HEK293 (cell line): ENCODE measurements around the gene BACH1.

Experiments used
- CTCF ChIA-PET: fragments of 350-600 bp; formaldehyde crosslinking; extraction: SDS; loops from one replicate; lab custom pipeline; 2021; ENCODE audit warnings: antibody characterized with exemption; lab: Yijun Ruan, JAX
- POLR2A ChIA-PET: fragments of 300-600 bp; formaldehyde crosslinking; extraction: SDS; loops from one replicate; lab custom pipeline; 2020; ENCODE audit warnings: antibody characterized with exemption, inconsistent platforms; lab: Yijun Ruan, JAX
- H3K27ac ChIP-seq: fragments of 200-500 bp; sonication (Bioruptor generic); 2 replicates; pipeline ENCODE4 v1.5.1; 2014; ENCODE audit warnings: low read depth, low read length, control low read depth, inconsistent platforms; ENCODE audit errors: extremely low read depth
- H3K36me3 ChIP-seq, 2 experiments: fragments of 200-500 bp in 1 of 2; sonication (Bioruptor generic) in 1 of 2; 1 replicate in 1 of 2; 2 replicates in 1 of 2; pipeline ENCODE4 v1.5.1; 2014 to 2017; ENCODE audit warnings: inconsistent platforms in 2 of 2, low read length in 2 of 2; ENCODE audit not compliant: control insufficient read depth in 2 of 2, insufficient read depth in 1 of 2
- H3K4me1 ChIP-seq: fragments of 200-500 bp; sonication (Bioruptor generic); 2 replicates; pipeline ENCODE4 v1.5.1; 2014; ENCODE audit warnings: mild to moderate bottlenecking, low read length, inconsistent platforms; ENCODE audit not compliant: control insufficient read depth, insufficient read depth
- H3K4me3 ChIP-seq: 2 replicates; pipeline ENCODE4 v1.5.1; 2011; ENCODE audit warnings: low read depth, mild to moderate bottlenecking, control low read depth, low read length, moderate library complexity
- H3K9me3 ChIP-seq: fragments of 200-500 bp; sonication (Bioruptor generic); 2 replicates; pipeline ENCODE4 v1.5.1; 2014; ENCODE audit warnings: low read depth, low read length, inconsistent platforms; ENCODE audit not compliant: control insufficient read depth, insufficient read depth
- KLF10 ChIP-seq: fragments of 450-650 bp; IDR thresholded peaks from 2 replicates; pipeline ENCODE4 v1.5.1; 2018; ENCODE audit warnings: missing biosample characterization, mild to moderate bottlenecking, missing genetic modification characterization
- SETDB1 ChIP-seq: IDR thresholded peaks from one replicate; pipeline ENCODE4 v1.6.1; 2017; ENCODE audit warnings: mild to moderate bottlenecking, low read length, moderate library complexity, mixed read lengths; ENCODE audit not compliant: insufficient read length
- ZBTB20 ChIP-seq: fragments of 450-650 bp; formaldehyde crosslinking; IDR thresholded peaks from 2 replicates; pipeline ENCODE4 v1.5.1; 2016; ENCODE audit warnings: missing biosample characterization, missing genetic modification characterization
- ZNF174 ChIP-seq: fragments of 450-650 bp; formaldehyde crosslinking; IDR thresholded peaks from 2 replicates; pipeline ENCODE4 v1.5.0; 2017; ENCODE audit warnings: missing biosample characterization, mild to moderate bottlenecking, missing genetic modification characterization
- ZNF175 ChIP-seq: fragments of 450-650 bp; formaldehyde crosslinking; IDR thresholded peaks from 2 replicates; pipeline ENCODE4 v1.5.1; 2016; ENCODE audit warnings: missing biosample characterization, missing genetic modification characterization
- ZNF184 ChIP-seq: fragments of 450-650 bp; IDR thresholded peaks from 2 replicates; pipeline ENCODE4 v1.5.1; 2018; ENCODE audit warnings: missing biosample characterization, mild to moderate bottlenecking, missing genetic modification characterization
- ZNF266 ChIP-seq: fragments of 450-650 bp; formaldehyde crosslinking; IDR thresholded peaks from 2 replicates; pipeline ENCODE4 v1.5.1; 2016; ENCODE audit warnings: missing biosample characterization, missing genetic modification characterization, low read depth
- ZNF394 ChIP-seq: fragments of 450-650 bp; formaldehyde crosslinking; IDR thresholded peaks from 2 replicates; pipeline ENCODE4 v1.5.1; 2016; ENCODE audit warnings: missing biosample characterization, missing genetic modification characterization, mild to moderate bottlenecking, moderate library complexity, borderline replicate concordance
- ZNF514 ChIP-seq: fragments of 450-650 bp; formaldehyde crosslinking; IDR thresholded peaks from 2 replicates; pipeline ENCODE4 v1.5.1; 2016; ENCODE audit warnings: missing biosample characterization, missing genetic modification characterization
- ZNF521 ChIP-seq: fragments of 450-650 bp; formaldehyde crosslinking; IDR thresholded peaks from 2 replicates; pipeline ENCODE4 v1.5.1; 2017; ENCODE audit warnings: missing biosample characterization, mild to moderate bottlenecking, missing genetic modification characterization
- ZNF549 ChIP-seq: fragments of 450-650 bp; IDR thresholded peaks from 2 replicates; pipeline ENCODE4 v1.5.1; 2018; ENCODE audit warnings: missing biosample characterization, missing genetic modification characterization, mild to moderate bottlenecking, inconsistent platforms, moderate library complexity
- ZNF670 ChIP-seq: fragments of 450-650 bp; formaldehyde crosslinking; IDR thresholded peaks from 2 replicates; pipeline ENCODE4 v1.5.1; 2016; ENCODE audit warnings: missing biosample characterization, missing genetic modification characterization, low read depth
- TF ChIP-seq, protein P1 (sequence below): fragments of 450-650 bp; formaldehyde crosslinking; IDR thresholded peaks from 2 replicates; pipeline ENCODE4 v1.5.0; 2017; ENCODE audit warnings: missing biosample characterization, missing genetic modification characterization, borderline replicate concordance
- TF ChIP-seq, protein P2 (sequence below): fragments of 450-650 bp; formaldehyde crosslinking; IDR thresholded peaks from 2 replicates; pipeline ENCODE4 v1.5.1; 2016; ENCODE audit warnings: missing biosample characterization, missing genetic modification characterization

Gene BACH1

DNA sequence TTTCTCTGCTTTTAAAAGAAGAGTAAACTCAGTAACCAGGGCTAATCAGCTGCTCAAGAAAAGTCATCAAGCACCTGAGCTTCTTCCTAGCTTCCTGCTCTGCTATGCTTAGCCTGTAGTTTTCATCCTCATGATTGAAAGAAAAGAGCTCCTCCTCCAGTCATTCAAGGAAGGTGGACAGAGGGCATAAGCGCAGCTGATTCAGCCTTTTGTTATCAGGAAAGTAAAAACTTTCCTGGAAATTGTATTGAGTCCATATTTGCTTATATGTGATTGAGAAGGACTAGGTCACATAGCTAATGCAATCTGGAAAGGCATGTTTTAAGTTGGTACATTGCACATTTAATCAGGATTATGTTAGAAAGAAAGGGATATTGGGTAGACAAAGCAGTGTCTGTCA lies 8.5 kb upstream of the BACH1 start:
- Histone ChIP-seq H3K9me3 (no peaks in the 10 kb centered on the region), H3K27ac (no peak overlapping the region)
- TF ChIP-seq ZNF514 (tag by site-specific recombination) (no peak), ZNF394 (tag by site-specific recombination) (no peak), ZNF521 (tag by site-specific recombination) (no peak), ZNF670 (no peak), ZNF175 (tag by site-specific recombination) (no peak), ZNF549 (tag by site-specific recombination) (no peak), SETDB1 (no peak)
- TF ChIP-seq, all 188 proteins: peak for 0
- POLR2A ChIA-PET = interaction anchor here (2.0 kb wide), 1 partner anchor 9 kb away, joined by 7 read pairs; the partner anchor contains the start of gene BACH1
- no peaks in the 10 kb centered on the region for H3K4me1 ChIP-seq
- H3K4me3 ChIP-seq = no peak overlapping the region
- CTCF ChIA-PET = interaction anchor here (1.1 to 2.2 kb wide), 2 partner anchors 59 to 126 kb away, joined by 3 to 8 read pairs; no protein-coding TSS in a partner anchor
- H3K36me3 ChIP-seq = no peaks in the 10 kb centered on the region

DNA sequence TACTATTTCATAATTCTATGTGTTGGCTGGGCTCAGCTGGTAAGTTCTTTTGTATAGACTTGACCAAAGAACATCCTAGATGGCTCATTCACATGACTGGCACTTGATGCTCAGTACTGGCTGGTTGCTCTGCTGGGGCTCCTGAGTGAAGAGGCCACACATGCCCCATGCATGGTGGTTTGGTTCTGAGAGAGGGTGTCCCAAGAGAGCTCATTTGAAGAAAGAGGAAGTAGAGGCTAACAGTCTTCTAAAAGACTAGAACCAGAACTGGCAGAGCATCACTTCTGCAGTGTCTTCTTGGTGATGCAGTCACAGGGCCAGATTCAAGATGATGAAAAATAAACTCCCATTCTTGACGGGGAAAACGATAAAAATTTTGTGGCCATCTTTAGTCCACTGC lies 5.2 kb upstream of the BACH1 start:
- Histone ChIP-seq H3K4me1 (no peaks in the 10 kb centered on the region), H3K36me3 (no peaks in the 10 kb centered on the region), H3K4me3 (no peak overlapping the region), H3K27ac (no peak overlapping the region), H3K9me3 (no peaks in the 10 kb centered on the region)
- no peak for TF ChIP-seq ZNF174 (tag by site-specific recombination)
- CTCF ChIA-PET = interaction anchor here (0.7 to 1.6 kb wide), 2 partner anchors 55 to 78 kb away, joined by 3 to 6 read pairs; no protein-coding TSS in a partner anchor
- POLR2A ChIA-PET = no interaction called here

DNA sequence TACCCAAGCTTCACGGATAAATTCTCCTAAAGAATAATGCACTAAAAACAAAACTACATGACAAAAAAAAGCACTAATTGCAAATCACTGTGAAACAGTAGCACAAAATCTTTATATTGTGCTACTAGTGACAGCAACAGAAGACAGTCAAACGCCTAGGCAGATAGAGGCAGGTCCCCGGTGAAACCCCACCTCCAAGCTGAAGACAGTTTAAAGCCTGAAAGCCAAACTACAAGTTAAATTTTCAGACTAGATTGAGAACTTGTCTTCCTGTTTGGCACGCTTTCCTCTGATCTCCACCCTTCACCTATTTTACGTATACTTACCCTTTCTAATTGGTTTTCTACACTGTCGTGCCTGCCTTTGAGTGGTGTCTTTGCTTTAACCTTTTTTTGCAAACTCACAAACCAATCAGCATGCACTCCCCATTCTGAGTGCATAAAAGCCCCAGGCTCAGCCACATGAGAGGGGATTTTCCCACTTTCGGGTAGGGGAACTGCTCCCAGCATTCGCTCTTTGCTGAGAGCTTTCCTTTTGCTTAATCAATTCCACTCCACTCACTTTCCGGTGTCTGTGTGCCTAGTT lies 3.6 kb upstream of the BACH1 start:
- Histone ChIP-seq H3K36me3 (no peaks in the 10 kb centered on the region), H3K4me3 (no peak overlapping the region), H3K27ac (no peak overlapping the region), H3K9me3 (no peaks in the 10 kb centered on the region), H3K4me1 (no peaks in the 10 kb centered on the region)
- no peak for TF ChIP-seq KLF10
- peak; percentile 60 for TF ChIP-seq SETDB1
- no peak for TF ChIP-seq ZNF184 (tag by site-specific recombination)
- TF ChIP-seq ZNF266 (tag by site-specific recombination) = no peak
- ChIA-PET POLR2A (no interaction called here), CTCF (interaction anchor here (0.7 to 0.8 kb wide), 2 partner anchors 130 to 930 kb away, joined by 3 read pairs; no protein-coding TSS in a partner anchor)

DNA sequence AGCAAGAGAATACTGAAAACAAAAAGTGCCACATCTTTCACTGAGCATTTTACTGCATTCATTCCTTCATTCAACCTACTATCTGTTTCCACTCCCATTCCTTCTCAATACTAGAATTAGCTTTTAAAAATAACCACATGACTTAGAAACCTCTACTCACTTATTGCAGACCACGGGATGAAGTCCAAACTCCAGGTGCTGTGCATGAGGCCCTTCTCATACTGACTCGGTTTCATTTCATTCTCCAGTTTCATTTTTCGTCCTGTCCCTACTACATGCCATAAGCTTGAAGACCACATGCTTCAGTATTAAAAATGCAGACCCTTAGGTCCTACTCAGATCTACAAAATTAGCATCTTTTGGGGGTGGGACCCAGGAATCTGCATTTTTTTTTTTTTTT lies 2.3 kb upstream of the BACH1 start:
- POLR2A ChIA-PET = interaction anchor here (0.6 to 0.7 kb wide), 2 partner anchors 66 to 272 kb away, joined by 3 to 5 read pairs; partner anchors contain the start of gene USP16
- peaks cover 9% of the 10 kb centered on the region; the same call in 1 of the 2 replicates for H3K4me1 ChIP-seq

More for the DNA sequence above, 2.3 kb upstream of the BACH1 start:
- no peak overlapping the region for H3K27ac ChIP-seq
- H3K36me3 ChIP-seq = no peaks in the 10 kb centered on the region
- TF ChIP-seq, protein P1, sequence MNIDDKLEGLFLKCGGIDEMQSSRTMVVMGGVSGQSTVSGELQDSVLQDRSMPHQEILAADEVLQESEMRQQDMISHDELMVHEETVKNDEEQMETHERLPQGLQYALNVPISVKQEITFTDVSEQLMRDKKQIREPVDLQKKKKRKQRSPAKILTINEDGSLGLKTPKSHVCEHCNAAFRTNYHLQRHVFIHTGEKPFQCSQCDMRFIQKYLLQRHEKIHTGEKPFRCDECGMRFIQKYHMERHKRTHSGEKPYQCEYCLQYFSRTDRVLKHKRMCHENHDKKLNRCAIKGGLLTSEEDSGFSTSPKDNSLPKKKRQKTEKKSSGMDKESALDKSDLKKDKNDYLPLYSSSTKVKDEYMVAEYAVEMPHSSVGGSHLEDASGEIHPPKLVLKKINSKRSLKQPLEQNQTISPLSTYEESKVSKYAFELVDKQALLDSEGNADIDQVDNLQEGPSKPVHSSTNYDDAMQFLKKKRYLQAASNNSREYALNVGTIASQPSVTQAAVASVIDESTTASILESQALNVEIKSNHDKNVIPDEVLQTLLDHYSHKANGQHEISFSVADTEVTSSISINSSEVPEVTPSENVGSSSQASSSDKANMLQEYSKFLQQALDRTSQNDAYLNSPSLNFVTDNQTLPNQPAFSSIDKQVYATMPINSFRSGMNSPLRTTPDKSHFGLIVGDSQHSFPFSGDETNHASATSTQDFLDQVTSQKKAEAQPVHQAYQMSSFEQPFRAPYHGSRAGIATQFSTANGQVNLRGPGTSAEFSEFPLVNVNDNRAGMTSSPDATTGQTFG (tag by site-specific recombination) = no peak
- peak; percentile 64; the same call in 1 of the 2 replicates for TF ChIP-seq ZBTB20 (tag by site-specific recombination)
- TF ChIP-seq, protein P2, sequence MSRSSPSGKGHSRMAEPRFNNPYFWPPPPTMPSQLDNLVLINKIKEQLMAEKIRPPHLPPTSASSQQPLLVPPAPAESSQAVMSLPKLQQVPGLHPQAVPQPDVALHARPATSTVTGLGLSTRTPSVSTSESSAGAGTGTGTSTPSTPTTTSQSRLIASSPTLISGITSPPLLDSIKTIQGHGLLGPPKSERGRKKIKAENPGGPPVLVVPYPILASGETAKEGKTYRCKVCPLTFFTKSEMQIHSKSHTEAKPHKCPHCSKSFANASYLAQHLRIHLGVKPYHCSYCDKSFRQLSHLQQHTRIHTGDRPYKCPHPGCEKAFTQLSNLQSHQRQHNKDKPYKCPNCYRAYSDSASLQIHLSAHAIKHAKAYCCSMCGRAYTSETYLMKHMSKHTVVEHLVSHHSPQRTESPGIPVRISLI = 0 out of 2 replicates have a peak, but pooled peaks have one; percentile 17
- no peaks in the 10 kb centered on the region for H3K9me3 ChIP-seq
- CTCF ChIA-PET = interaction anchor here (0.6 to 1.3 kb wide), 4 partner anchors 29 to 206 kb away, joined by 3 read pairs; no protein-coding TSS in a partner anchor
- no peak overlapping the region for H3K4me3 ChIP-seq
